HCT116 (cell line): Measurements from ENCODE around the gene ZNF521.

ENCODE experiments used
- CTCF ChIP-seq, 3 experiments: fragments of 200-600 bp in 1 of 3; sonication (generic) in 1 of 3; IDR thresholded peaks in 2 of 3; conservative IDR thresholded peaks in 1 of 3; 2 replicates each; pipeline ENCODE4 v1.5.1; 2012 to 2017; ENCODE audit warnings: low read depth in 2 of 3, low read length in 2 of 3, antibody characterized with exemption in 1 of 3, borderline replicate concordance in 1 of 3, control low read depth in 1 of 3, mild to moderate bottlenecking in 1 of 3, mixed read lengths in 1 of 3, mixed run types in 1 of 3, moderate library complexity in 1 of 3; ENCODE audit not compliant: insufficient read depth in 1 of 3
- YY1 ChIP-seq: IDR thresholded peaks from 2 replicates; pipeline ENCODE4 v1.6.1; 2011; ENCODE audit warnings: low read length, low read depth, moderate library complexity, mild to moderate bottlenecking; ENCODE audit not compliant: insufficient replicate concordance; ENCODE audit errors: extremely low read depth
- TF ChIP-seq, protein P1 (sequence below): IDR thresholded peaks from 2 replicates; pipeline ENCODE4 v1.6.1; 2012; ENCODE audit warnings: low read depth

- TF ChIP-seq, protein P1, sequence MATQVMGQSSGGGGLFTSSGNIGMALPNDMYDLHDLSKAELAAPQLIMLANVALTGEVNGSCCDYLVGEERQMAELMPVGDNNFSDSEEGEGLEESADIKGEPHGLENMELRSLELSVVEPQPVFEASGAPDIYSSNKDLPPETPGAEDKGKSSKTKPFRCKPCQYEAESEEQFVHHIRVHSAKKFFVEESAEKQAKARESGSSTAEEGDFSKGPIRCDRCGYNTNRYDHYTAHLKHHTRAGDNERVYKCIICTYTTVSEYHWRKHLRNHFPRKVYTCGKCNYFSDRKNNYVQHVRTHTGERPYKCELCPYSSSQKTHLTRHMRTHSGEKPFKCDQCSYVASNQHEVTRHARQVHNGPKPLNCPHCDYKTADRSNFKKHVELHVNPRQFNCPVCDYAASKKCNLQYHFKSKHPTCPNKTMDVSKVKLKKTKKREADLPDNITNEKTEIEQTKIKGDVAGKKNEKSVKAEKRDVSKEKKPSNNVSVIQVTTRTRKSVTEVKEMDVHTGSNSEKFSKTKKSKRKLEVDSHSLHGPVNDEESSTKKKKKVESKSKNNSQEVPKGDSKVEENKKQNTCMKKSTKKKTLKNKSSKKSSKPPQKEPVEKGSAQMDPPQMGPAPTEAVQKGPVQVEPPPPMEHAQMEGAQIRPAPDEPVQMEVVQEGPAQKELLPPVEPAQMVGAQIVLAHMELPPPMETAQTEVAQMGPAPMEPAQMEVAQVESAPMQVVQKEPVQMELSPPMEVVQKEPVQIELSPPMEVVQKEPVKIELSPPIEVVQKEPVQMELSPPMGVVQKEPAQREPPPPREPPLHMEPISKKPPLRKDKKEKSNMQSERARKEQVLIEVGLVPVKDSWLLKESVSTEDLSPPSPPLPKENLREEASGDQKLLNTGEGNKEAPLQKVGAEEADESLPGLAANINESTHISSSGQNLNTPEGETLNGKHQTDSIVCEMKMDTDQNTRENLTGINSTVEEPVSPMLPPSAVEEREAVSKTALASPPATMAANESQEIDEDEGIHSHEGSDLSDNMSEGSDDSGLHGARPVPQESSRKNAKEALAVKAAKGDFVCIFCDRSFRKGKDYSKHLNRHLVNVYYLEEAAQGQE: no peak
- TF ChIP-seq YY1: no peak
- TF ChIP-seq CTCF (IDR thresholded peaks at IDR 0.05 in 2 of 3, conservative IDR thresholded peaks at IDR 0.05 in 1 of 3; ENCODE audit: borderline replicate concordance in 1 of 3, insufficient read depth in 1 of 3, low read depth in 2 of 3, low read length in 2 of 3): no peak
Observed at GRCh38 chr18:25081001-25081400, 271.0 kb downstream of the ZNF521 start.
